Femur (tissue), 1 donor: Measurements from ENCODE around the gene STIM2.
A peak's percentile ranks its signal among the peaks of the same experiment; 100 is the strongest.

Source experiments
- DNase-seq: peaks from one replicate; pipeline ENCODE4 v3.0.0-alpha.2; 2017

Gene STIM2

GRCh38 chr4:26837993-26838842 lies 22.4 kb upstream of the STIM2 start:
- DNase-seq, result no peak

GRCh38 chr4:26839016-26839415 lies 21.6 kb upstream of the STIM2 start:
- DNase-seq, result no peak

GRCh38 chr4:26839534-26839951 lies 21.1 kb upstream of the STIM2 start:
- DNase-seq, result no peak

GRCh38 chr4:26840786-26841185 lies 19.9 kb upstream of the STIM2 start:
- no peak for DNase-seq

GRCh38 chr4:26842911-26843310 lies 17.7 kb upstream of the STIM2 start:
- DNase-seq, result no peak

GRCh38 chr4:26850528-26850927 lies 10.1 kb upstream of the STIM2 start:
- DNase-seq, result no peak

GRCh38 chr4:26851129-26851528 lies 9.5 kb upstream of the STIM2 start:
- DNase-seq, result no peak

- no peak for DNase-seq
Observed at GRCh38 chr4:26854701-26855100, 5.9 kb upstream of the STIM2 start.

- DNase-seq, result no peak
Observed at GRCh38 chr4:26856906-26857277, 3.7 kb upstream of the STIM2 start.

- DNase-seq, result peak; percentile 93
Observed at GRCh38 chr4:26857278-26858034, 3.2 kb upstream of the STIM2 start.

- no peak for DNase-seq
Observed at GRCh38 chr4:26858035-26858918, 2.4 kb upstream of the STIM2 start.

GRCh38 chr4:26858947-26859401 lies 1.7 kb upstream of the STIM2 start:
- no peak for DNase-seq

GRCh38 chr4:26859762-26860156 lies 882 bp upstream of the STIM2 start:
- DNase-seq, result no peak

- DNase-seq, result peak; percentile 75
Observed at GRCh38 chr4:26860922-26861433, 337 bp downstream of the STIM2 start.

GRCh38 chr4:26861434-26862186 lies 969 bp downstream of the STIM2 start:
- peak; percentile 79 for DNase-seq

GRCh38 chr4:26862381-26862915 lies 1.8 kb downstream of the STIM2 start:
- no peak for DNase-seq

GRCh38 chr4:26863512-26863911 lies 2.9 kb downstream of the STIM2 start:
- no peak for DNase-seq

- DNase-seq, result no peak
Observed at GRCh38 chr4:26864899-26865298, 4.3 kb downstream of the STIM2 start.

- DNase-seq, result no peak
Observed at GRCh38 chr4:26866203-26866602, 5.6 kb downstream of the STIM2 start.

- DNase-seq, result no peak
Observed at GRCh38 chr4:26866781-26867180, 6.1 kb downstream of the STIM2 start.

GRCh38 chr4:26867914-26868684 lies 7.5 kb downstream of the STIM2 start:
- DNase-seq, result no peak
